Astrocyte (in vitro differentiated cells and primary cell): ENCODE results near the gene SHISAL1. TPM values are rescaled to one million over a fixed set of nuclear protein-coding genes. Genes with fewer than 3 reads are reported as not detected.

Experiments used
- DNase-seq: peaks from one replicate; pipeline ENCODE4 v3.0.0-alpha.2; 2010; ENCODE audit warnings: low read depth
- FAIRE-seq: peaks from 2 replicates; lab custom pipeline; 2011; peaks lifted over from hg19 to GRCh38; lab: Jason Lieb, UNC
- H2AFZ ChIP-seq: 2 replicates; pipeline ENCODE4 v1.6.0; 2012; ENCODE audit warnings: low read depth, low read length, inconsistent platforms
- H3K27ac ChIP-seq: 2 replicates; pipeline ENCODE4 v1.5.1; 2011; ENCODE audit warnings: low read depth, low read length, inconsistent platforms
- H3K27me3 ChIP-seq: 2 replicates; pipeline ENCODE4 v1.6.0; 2011; ENCODE audit warnings: low read length, inconsistent platforms; ENCODE audit not compliant: insufficient read depth
- H3K36me3 ChIP-seq: 2 replicates; pipeline ENCODE4 v1.5.1; 2011; ENCODE audit warnings: low read length, inconsistent platforms; ENCODE audit not compliant: insufficient read depth
- H3K4me1 ChIP-seq: 2 replicates; pipeline ENCODE4 v1.5.1; 2011; ENCODE audit warnings: low read length, inconsistent platforms; ENCODE audit not compliant: insufficient read depth
- H3K4me2 ChIP-seq: 2 replicates; pipeline ENCODE4 v1.6.0; 2012; ENCODE audit warnings: low read length, inconsistent platforms
- H3K4me3 ChIP-seq: 2 replicates; pipeline ENCODE4 v1.5.1; 2011; ENCODE audit warnings: low read depth, mild to moderate bottlenecking, low read length, inconsistent platforms; ENCODE audit not compliant: insufficient read depth
- H3K79me2 ChIP-seq: 2 replicates; pipeline ENCODE4 v1.6.0; 2012; ENCODE audit warnings: mild to moderate bottlenecking, low read length, inconsistent platforms; ENCODE audit not compliant: insufficient read depth
- H3K9ac ChIP-seq: 2 replicates; pipeline ENCODE4 v1.6.0; 2012; ENCODE audit warnings: mild to moderate bottlenecking, low read length, inconsistent platforms
- H3K9me3 ChIP-seq: 2 replicates; pipeline ENCODE4 v1.5.1; 2012; ENCODE audit warnings: low read depth, mild to moderate bottlenecking, low read length, inconsistent platforms; ENCODE audit not compliant: insufficient read depth
- H4K20me1 ChIP-seq: 2 replicates; pipeline ENCODE4 v1.6.0; 2012; ENCODE audit warnings: low read length, inconsistent platforms; ENCODE audit not compliant: insufficient read depth
- H3K27ac Mint-ChIP-seq: one replicate; pipeline ENCODE4 v1.8.0; 2021; ENCODE audit warnings: mild to moderate bottlenecking, mixed read lengths; ENCODE audit not compliant: unreplicated experiment
- H3K27me3 Mint-ChIP-seq: one replicate; pipeline ENCODE4 v1.8.0; 2021; ENCODE audit warnings: low read depth, mixed read lengths; ENCODE audit not compliant: unreplicated experiment
- H3K36me3 Mint-ChIP-seq: one replicate; pipeline ENCODE4 v1.8.0; 2021; ENCODE audit warnings: low read depth, mixed read lengths; ENCODE audit not compliant: unreplicated experiment
- H3K4me1 Mint-ChIP-seq: one replicate; pipeline ENCODE4 v1.8.0; 2021; ENCODE audit warnings: low read depth, mixed read lengths; ENCODE audit not compliant: unreplicated experiment
- H3K4me3 Mint-ChIP-seq: one replicate; pipeline ENCODE4 v1.8.0; 2021; ENCODE audit warnings: mild to moderate bottlenecking, moderate library complexity, mixed read lengths; ENCODE audit not compliant: unreplicated experiment
- H3K9me3 Mint-ChIP-seq: one replicate; pipeline ENCODE4 v1.8.0; 2021; ENCODE audit warnings: mild to moderate bottlenecking, mixed read lengths; ENCODE audit not compliant: unreplicated experiment
- CTCF ChIP-seq: IDR thresholded peaks from 2 replicates; pipeline ENCODE4 v1.5.1; 2011; ENCODE audit warnings: low read depth, mild to moderate bottlenecking, inconsistent platforms, low read length, moderate library complexity; ENCODE audit not compliant: insufficient read depth
- EZH2 ChIP-seq: IDR thresholded peaks from 2 replicates; pipeline ENCODE4 v1.6.1; 2012; ENCODE audit warnings: mild to moderate bottlenecking, low read length, inconsistent platforms; ENCODE audit not compliant: insufficient read depth
- total RNA-seq: library from RNA; stranded (reverse); gene quantifications from 2 replicates; pipeline ENCODE4 v1.2.1, GENCODE V29; 2021

SHISAL1 gene
- total RNA-seq, 1 donor from 2014 or later: 0.36 TPM

- H3K27ac ChIP-seq: no peak overlapping the region
Measured at GRCh38 chr22:44215287-44215686, 97.5 kb downstream of the SHISAL1 start.

GRCh38 chr22:44214764-44215163 is 98.0 kb downstream of the SHISAL1 start:
- Histone ChIP-seq H3K9ac (no peak overlapping the region), H3K4me2 (no peak overlapping the region), H3K36me3 (no peaks in the 10 kb centered on the region), H3K4me3 (no peak overlapping the region), H3K27me3 (no peaks in the 10 kb centered on the region), H2AFZ (no peak overlapping the region), H4K20me1 (no peaks in the 10 kb centered on the region), H3K9me3 (peaks cover 4% of the 10 kb centered on the region), H3K4me1 (no peaks in the 10 kb centered on the region), H3K27ac (no peak overlapping the region), H3K79me2 (no peaks in the 10 kb centered on the region)
- no peaks in the 10 kb centered on the region for H3K4me1 Mint-ChIP-seq
- peaks cover 2% of the 10 kb centered on the region for H3K36me3 Mint-ChIP-seq
- peaks cover 2% of the 10 kb centered on the region for H3K9me3 Mint-ChIP-seq
- H3K27me3 Mint-ChIP-seq: peaks cover 20% of the 10 kb centered on the region
- TF ChIP-seq CTCF (no peak), EZH2 (no peak)
- FAIRE-seq (no peak), DNase-seq (no peak)
- no peak overlapping the region for H3K4me3 Mint-ChIP-seq
- no peak overlapping the region for H3K27ac Mint-ChIP-seq

More at GRCh38 chr22:44215287-44215686, 97.5 kb downstream of the SHISAL1 start:
- H3K4me1 ChIP-seq: no peaks in the 10 kb centered on the region
- H3K79me2 ChIP-seq: no peaks in the 10 kb centered on the region
- Mint-ChIP-seq H3K36me3 (peaks cover 2% of the 10 kb centered on the region), H3K4me3 (no peak overlapping the region), H3K4me1 (no peaks in the 10 kb centered on the region), H3K9me3 (peaks cover 2% of the 10 kb centered on the region), H3K27ac (no peak overlapping the region), H3K27me3 (peaks cover 18% of the 10 kb centered on the region)
- H3K9me3 ChIP-seq: peaks cover 4% of the 10 kb centered on the region
- H3K9ac ChIP-seq: no peak overlapping the region
- FAIRE-seq (no peak), DNase-seq (no peak)
- no peak overlapping the region for H2AFZ ChIP-seq
- H3K27me3 ChIP-seq: no peaks in the 10 kb centered on the region
- no peak overlapping the region for H3K4me2 ChIP-seq
- H3K36me3 ChIP-seq: no peaks in the 10 kb centered on the region
- TF ChIP-seq EZH2 (no peak), CTCF (no peak)
- H4K20me1 ChIP-seq: no peaks in the 10 kb centered on the region
- no peak overlapping the region for H3K4me3 ChIP-seq

- Histone ChIP-seq H3K9ac (no peak overlapping the region), H3K27me3 (no peaks in the 10 kb centered on the region), H2AFZ (no peak overlapping the region), H3K4me1 (no peaks in the 10 kb centered on the region), H3K4me2 (no peak overlapping the region), H4K20me1 (no peaks in the 10 kb centered on the region), H3K36me3 (no peaks in the 10 kb centered on the region), H3K79me2 (no peaks in the 10 kb centered on the region), H3K4me3 (no peak overlapping the region), H3K27ac (no peak overlapping the region), H3K9me3 (peaks cover 7% of the 10 kb centered on the region)
- H3K4me3 Mint-ChIP-seq: no peak overlapping the region
- peaks cover 2% of the 10 kb centered on the region for H3K9me3 Mint-ChIP-seq
- H3K36me3 Mint-ChIP-seq: peaks cover 2% of the 10 kb centered on the region
- DNase-seq (no peak), FAIRE-seq (no peak)
- TF ChIP-seq CTCF (no peak), EZH2 (no peak)
- no peaks in the 10 kb centered on the region for H3K4me1 Mint-ChIP-seq
- H3K27ac Mint-ChIP-seq: no peak overlapping the region
- peaks cover 20% of the 10 kb centered on the region for H3K27me3 Mint-ChIP-seq
Measured at GRCh38 chr22:44214187-44214586, 98.6 kb downstream of the SHISAL1 start.
